GM12878 (cell line): Measurements from ENCODE around the gene MIA2. TPM values are rescaled to one million over a fixed set of nuclear protein-coding genes. Genes with fewer than 3 reads are reported as not detected.

ENCODE experiments used
- ATAC-seq: fragments of 200-7000 bp; cut with Tn5 transposase; 3 replicates; pipeline ENCODE4 v1.9.1; 2020; ENCODE audit warnings: mild to moderate bottlenecking, moderate library complexity
- BruUV-seq: library from RNA; stranded (reverse); fragments of 400-500 nt; replicated peaks from 2 replicates; lab custom pipeline; 2021; lab: Mats Ljungman, UMichigan
- CTCF ChIA-PET: fragments of 300-600 bp; sonication (Branson Sonifier 250); formaldehyde crosslinking; extraction: SDS; loops from one replicate; lab custom pipeline; 2021; ENCODE audit warnings: inconsistent platforms; lab: Yijun Ruan, JAX
- POLR2A ChIA-PET: fragments of 350-600 bp; formaldehyde crosslinking; extraction: SDS; loops from one replicate; lab custom pipeline; 2021; ENCODE audit warnings: inconsistent platforms; lab: Charles Lee
- RAD21 ChIA-PET: fragments of 300-600 bp; sonication (Branson Sonifier 250); formaldehyde crosslinking; loops from one replicate; lab custom pipeline; 2023; ENCODE audit warnings: antibody characterized with exemption; ENCODE audit not compliant: unreplicated experiment; lab: Charles Lee
- SMC1A ChIA-PET: fragments of 300-600 bp; sonication (Branson Sonifier 250); formaldehyde crosslinking; loops from one replicate; lab custom pipeline; 2023; ENCODE audit not compliant: unreplicated experiment, uncharacterized antibody; lab: Charles Lee
- DNase-seq: peaks from one replicate; pipeline ENCODE4 v3.0.0-alpha.2; 2011; ENCODE audit warnings: low read depth, low spot score
- FAIRE-seq: peaks from 3 replicates; lab custom pipeline; 2011; peaks lifted over from hg19 to GRCh38; lab: Jason Lieb, UNC
- H2AFZ ChIP-seq: 2 replicates; pipeline ENCODE4 v1.6.0; 2011; ENCODE audit warnings: low read depth, low read length, control low read depth; ENCODE audit not compliant: control insufficient read depth
- H3K27ac ChIP-seq: 2 replicates; pipeline ENCODE4 v1.5.1; 2011; ENCODE audit warnings: control low read depth; ENCODE audit not compliant: control insufficient read depth, insufficient read depth
- H3K27me3 ChIP-seq, 2 experiments: replicated peaks in 1 of 2; 2 replicates each; pipeline versions ENCODE4 v1.6.0 to v1.6.1; 2011; ENCODE audit warnings: low read length in 1 of 2; ENCODE audit not compliant: control insufficient read depth in 2 of 2, insufficient read depth in 2 of 2
- H3K36me3 ChIP-seq, 2 experiments: 2 replicates each; pipeline ENCODE4 v1.5.1; 2011; ENCODE audit warnings: low read length in 1 of 2; ENCODE audit not compliant: control insufficient read depth in 2 of 2, insufficient read depth in 2 of 2
- H3K4me1 ChIP-seq: 2 replicates; pipeline ENCODE4 v1.6.1; 2011; ENCODE audit warnings: mild to moderate bottlenecking, low read length, moderate library complexity, mixed read lengths; ENCODE audit not compliant: control insufficient read depth, insufficient read depth
- H3K4me2 ChIP-seq: 2 replicates; pipeline ENCODE4 v1.6.0; 2011; ENCODE audit warnings: control low read depth; ENCODE audit not compliant: control insufficient read depth, insufficient read depth
- H3K4me3 ChIP-seq: fragments of 200-600 bp; sonication (generic); 2 replicates; pipeline ENCODE4 v1.5.1; 2016
- H3K79me2 ChIP-seq: 2 replicates; pipeline ENCODE4 v1.6.0; 2011; ENCODE audit warnings: low read length; ENCODE audit not compliant: control insufficient read depth, insufficient read depth
- H3K9ac ChIP-seq: 2 replicates; pipeline ENCODE4 v1.8.0; 2011; ENCODE audit warnings: low read length, control low read depth, mixed read lengths; ENCODE audit not compliant: control insufficient read depth, insufficient read depth
- H3K9me3 ChIP-seq: replicated peaks from 3 replicates; pipeline ENCODE4 v1.5.1; 2011; ENCODE audit warnings: mild to moderate bottlenecking, low read length; ENCODE audit not compliant: control insufficient read depth, insufficient read depth
- H4K20me1 ChIP-seq: 2 replicates; pipeline ENCODE4 v1.6.0; 2011; ENCODE audit not compliant: control insufficient read depth, insufficient read depth
- ASH2L ChIP-seq: fragments of 300-600, 200-600 bp; sonication (generic); IDR thresholded peaks from 2 replicates; pipeline ENCODE4 v1.6.1; 2017; ENCODE audit warnings: low read depth, mild to moderate bottlenecking, borderline replicate concordance
- E2F4 ChIP-seq: IDR thresholded peaks from 2 replicates; pipeline ENCODE4 v1.6.1; 2012; ENCODE audit warnings: low read depth, low read length, improper control_type of control experiment
- EED ChIP-seq: sonication (generic); IDR thresholded peaks from 2 replicates; pipeline ENCODE4 v1.6.1; 2016; ENCODE audit warnings: antibody characterized with exemption, low read depth
- EP300 ChIP-seq, 2 experiments: fragments of 150-350 bp in 1 of 2; IDR thresholded peaks; 2 replicates each; pipeline ENCODE4 v1.6.1; 2011 to 2012; ENCODE audit warnings: low read depth in 2 of 2, low read length in 2 of 2, borderline replicate concordance in 1 of 2, improper control_type of control experiment in 1 of 2, inconsistent platforms in 1 of 2; ENCODE audit not compliant: control insufficient read depth in 1 of 2
- PML ChIP-seq: IDR thresholded peaks from 2 replicates; pipeline ENCODE4 v1.6.1; 2012; ENCODE audit warnings: low read length, inconsistent platforms
- POLR2AphosphoS5 ChIP-seq: IDR thresholded peaks from 2 replicates; pipeline ENCODE4 v1.6.1; 2011; ENCODE audit warnings: mild to moderate bottlenecking, low read length, inconsistent platforms
- RAD21 ChIP-seq: IDR thresholded peaks from 2 replicates; pipeline ENCODE4 v1.6.1; 2011; ENCODE audit warnings: mild to moderate bottlenecking, low read depth, low read length, moderate library complexity; ENCODE audit not compliant: insufficient read depth
- SMAD1 ChIP-seq: fragments of 450-650 bp; IDR thresholded peaks from 2 replicates; pipeline ENCODE4 v1.6.1; 2018; ENCODE audit warnings: mild to moderate bottlenecking, low read depth; ENCODE audit not compliant: partially characterized antibody
- SUZ12 ChIP-seq: fragments of 200-600 bp; sonication (generic); IDR thresholded peaks from one replicate; pipeline ENCODE4 v1.6.1; 2018; ENCODE audit warnings: antibody characterized with exemption, mild to moderate bottlenecking; ENCODE audit not compliant: unreplicated experiment
- TARDBP ChIP-seq: IDR thresholded peaks from 2 replicates; pipeline ENCODE4 v1.6.1; 2016; ENCODE audit warnings: borderline replicate concordance
- TCF7 ChIP-seq: IDR thresholded peaks from 2 replicates; pipeline ENCODE4 v1.6.1; 2014; ENCODE audit warnings: antibody characterized with exemption, borderline replicate concordance
- WRNIP1 ChIP-seq: IDR thresholded peaks from 2 replicates; pipeline ENCODE4 v1.6.1; 2011; ENCODE audit warnings: low read depth, low read length, improper control_type of control experiment, borderline replicate concordance
- ZNF207 ChIP-seq: fragments of 450-650 bp; IDR thresholded peaks from 2 replicates; pipeline ENCODE4 v1.6.1; 2014; ENCODE audit warnings: antibody characterized with exemption, mild to moderate bottlenecking, borderline replicate concordance
- ZNF24 ChIP-seq: fragments of 450-650 bp; IDR thresholded peaks from 2 replicates; pipeline ENCODE4 v1.6.1; 2017; ENCODE audit warnings: antibody characterized with exemption, mild to moderate bottlenecking
- WGBS: methylation state at CpG from one replicate; pipeline ENCODE4 v1.1.6; 2016; ENCODE audit warnings: low lambda C conversion rate; ENCODE audit not compliant: insufficient replicate concordance, insufficient coverage; ENCODE audit errors: missing lambda C conversion rate; 5-methylcytosine and 5-hydroxymethylcytosine counted together
- in situ Hi-C: fragments of 300-500 bp; cut with MboI; formaldehyde crosslinking; loops from 9 replicates; pipeline ENCODE4 v1.14.3; 2018; ENCODE audit warnings: mixed read lengths
- intact Hi-C: fragments of 100-400 bp; cut with micrococcal nuclease; formaldehyde crosslinking; loops from one replicate; pipeline ENCODE4 v1.14.2; 2022; ENCODE audit not compliant: unreplicated experiment
- polyA plus RNA-seq, 11 experiments: library from polyadenylated mRNA; depleted of rRNA in 4 of 11; unstranded in 6 of 11; stranded (reverse) in 5 of 11; fragments of >200 nt; fragmentation: Nextera tagmentation in 4 of 11; fragmentation: Illumina TruSeq in 1 of 11; extraction: Ambion mirVana in 4 of 11; extraction: Trizol in 1 of 11; gene quantifications; 1 replicate in 1 of 11; 2 replicates in 10 of 11; pipeline versions ENCODE4 v1.2.1 to v1.2.3, GENCODE V29; 2011 to 2016; ENCODE audit warnings: inconsistent platforms in 2 of 11, missing spikeins in 2 of 11, low read depth in 1 of 11
- total RNA-seq, 4 experiments: library from RNA; depleted of rRNA in 3 of 4; stranded (reverse); fragments of >200 nt in 3 of 4; fragmentation: Illumina TruSeq in 1 of 4; extraction: Trizol in 1 of 4; gene quantifications; 2 replicates each; pipeline versions ENCODE4 v1.2.1 to v1.2.3, GENCODE V29; 2013 to 2021

Gene MIA2
- total and polyA plus RNA-seq, 10 of the 15 experiments (the other 5 are each of a cell fraction or from before 2014, with no cell fraction given), result 6.3 to 36.8 (median 17.1) TPM

GRCh38 chr14:39365354-39365753 lies 131.6 kb downstream of the MIA2 start:
- H3K9ac ChIP-seq, result no peak overlapping the region
- CTCF ChIA-PET, result interaction anchor here (0.6 to 1.0 kb wide), 3 partner anchors 17 to 267 kb away, joined by 3 to 5 read pairs (median 3); no protein-coding TSS in a partner anchor
- intact Hi-C loops (no loop called here), in situ Hi-C loops (no loop called here)
- ATAC-seq (no peak), FAIRE-seq (no peak), DNase-seq (no peak)
- RAD21 ChIA-PET, result no interaction called here
- no peaks in the 10 kb centered on the region for H4K20me1 ChIP-seq
- H3K4me1 ChIP-seq, result no peaks in the 10 kb centered on the region
- no peak for TF ChIP-seq TARDBP
- TF ChIP-seq EP300 (IDR thresholded peaks at IDR 0.05; ENCODE audit: borderline replicate concordance in 1 of 2, control insufficient read depth in 1 of 2, low read depth in 2 of 2, low read length in 2 of 2), result no peak
- TF ChIP-seq SMAD1, result no peak
- TF ChIP-seq RAD21, result no peak
- TF ChIP-seq SUZ12, result no peak
- TF ChIP-seq ZNF207, result no peak
- TF ChIP-seq WRNIP1, result no peak
- TF ChIP-seq ASH2L, result no peak
- TF ChIP-seq TCF7, result no peak
- no peak for TF ChIP-seq ZNF24
- TF ChIP-seq EED, result no peak
- no peak for TF ChIP-seq E2F4
- no peak for TF ChIP-seq POLR2AphosphoS5
- TF ChIP-seq PML, result no peak
- H3K4me2 ChIP-seq, result no peak overlapping the region
- POLR2A ChIA-PET, result no interaction called here
- no peaks in the 10 kb centered on the region for H3K27me3 ChIP-seq
- H2AFZ ChIP-seq, result no peak overlapping the region
- H3K27ac ChIP-seq, result no peak overlapping the region
- H3K9me3 ChIP-seq, result peaks cover 2% of the 10 kb centered on the region; the same call in 1 of the 3 replicates
- no peaks in the 10 kb centered on the region; a peak in 1 of 4 replicates for H3K36me3 ChIP-seq
- SMC1A ChIA-PET, result interaction anchor here (1.2 to 1.8 kb wide), 3 partner anchors 61 to 256 kb away, joined by 3 to 5 read pairs (median 5); no protein-coding TSS in a partner anchor
- WGBS, result 100% methylated on average over 1 of the region's 1 CpG
- H3K4me3 ChIP-seq, result no peak overlapping the region
- no peaks in the 10 kb centered on the region for H3K79me2 ChIP-seq
- no TSS peak for BruUV-seq
